ENCODE data around the gene B4GALNT4. TPM values are rescaled to one million over a fixed set of nuclear protein-coding genes. Genes with fewer than 3 reads are reported as not detected.

Gene B4GALNT4
- total RNA-seq, 3 donors from 2014 or later (not counting 1 experiment from before 2014, with no cell fraction given) = 0.66 to 1.5 (median 1.5) TPM

GRCh38 chr11:330307-330693 is 39.0 kb upstream of the B4GALNT4 start:
- H3K36me3 Mint-ChIP-seq = no peaks in the 10 kb centered on the region
- peak overlapping the region; percentile 78 to 88 for H3K27ac Mint-ChIP-seq

GRCh38 chr11:330694-331357 is 38.5 kb upstream of the B4GALNT4 start:
- H3K9me3 ChIP-seq (ENCODE audit: control insufficient read depth, insufficient read depth, low read length) = peaks cover 4% of the 10 kb centered on the region
- Mint-ChIP-seq H3K27me3 (ENCODE audit: low read depth in 2 of 2) (no peaks in the 10 kb centered on the region), H3K4me3 (peak overlapping the region; percentile 86), H3K36me3 (no peaks in the 10 kb centered on the region), H3K27ac (peak overlapping the region; percentile 78 to 88), H3K9me3 (no peaks in the 10 kb centered on the region), H3K4me1 (peaks cover 77 to 79% of the 10 kb centered on the region in 2 donors)
- ATAC-seq (peak in 2 of 3 donors; percentile 36 to 43), DNase-seq (peak; percentile 53 to 66)
- no peak for TF ChIP-seq CTCF (IDR thresholded peaks at IDR 0.05)
- H3K27me3 ChIP-seq (ENCODE audit: control insufficient read depth, insufficient read depth, low read length) = no peaks in the 10 kb centered on the region
- 34% methylated on average over 34 of the region's 34 CpGs for WGBS (ENCODE audit: insufficient coverage)
- intact Hi-C loops (cut with micrococcal nuclease) = no loop called here
- peaks cover 88% of the 10 kb centered on the region for H3K4me1 ChIP-seq (ENCODE audit: control insufficient read depth, insufficient read depth, low read length)
- no peaks in the 10 kb centered on the region for H3K36me3 ChIP-seq (ENCODE audit: control insufficient read depth, insufficient read depth, low read length)
- H3K27ac ChIP-seq (ENCODE audit: low read length) = peak overlapping the region; percentile 28
- H3K4me3 ChIP-seq (ENCODE audit: low read length) = peak overlapping the region; percentile 28

More at GRCh38 chr11:330307-330693, 39.0 kb upstream of the B4GALNT4 start:
- peak overlapping the region; percentile 86 for H3K4me3 Mint-ChIP-seq
- H3K9me3 ChIP-seq (ENCODE audit: control insufficient read depth, insufficient read depth, low read length) = peaks cover 4% of the 10 kb centered on the region
- H3K9me3 Mint-ChIP-seq = no peaks in the 10 kb centered on the region
- WGBS (ENCODE audit: insufficient coverage) = 50% methylated on average over 14 of the region's 14 CpGs
- H3K27me3 ChIP-seq (ENCODE audit: control insufficient read depth, insufficient read depth, low read length) = no peaks in the 10 kb centered on the region
- H3K4me1 Mint-ChIP-seq = peaks cover 72 to 77% of the 10 kb centered on the region in 2 donors
- DNase-seq (peak in 1 of 2 donors; percentile 30), ATAC-seq (peak in 2 of 3 donors; percentile 4 to 10)
- intact Hi-C loops (cut with micrococcal nuclease) = no loop called here
- no peak for TF ChIP-seq CTCF (IDR thresholded peaks at IDR 0.05)
- H3K27ac ChIP-seq (ENCODE audit: low read length) = peak overlapping the region; percentile 28
- no peak overlapping the region for H3K4me3 ChIP-seq (ENCODE audit: low read length)
- no peaks in the 10 kb centered on the region for H3K36me3 ChIP-seq (ENCODE audit: control insufficient read depth, insufficient read depth, low read length)
- no peaks in the 10 kb centered on the region for H3K27me3 Mint-ChIP-seq (ENCODE audit: low read depth in 2 of 2)
- peaks cover 87% of the 10 kb centered on the region for H3K4me1 ChIP-seq (ENCODE audit: control insufficient read depth, insufficient read depth, low read length)

- peaks cover 77 to 79% of the 10 kb centered on the region in 2 donors for H3K4me1 Mint-ChIP-seq
- peak in 1 of 2 donors; percentile 33 for DNase-seq
- 47% methylated on average over 19 of the region's 19 CpGs for WGBS (ENCODE audit: insufficient coverage)
- H3K9me3 ChIP-seq (ENCODE audit: control insufficient read depth, insufficient read depth, low read length) = peaks cover 4% of the 10 kb centered on the region
- peak overlapping the region; percentile 28 for H3K4me3 ChIP-seq (ENCODE audit: low read length)
- no peaks in the 10 kb centered on the region for H3K27me3 Mint-ChIP-seq (ENCODE audit: low read depth in 2 of 2)
- H3K4me1 ChIP-seq (ENCODE audit: control insufficient read depth, insufficient read depth, low read length) = peaks cover 88% of the 10 kb centered on the region
- peak overlapping the region; percentile 78 to 88 for H3K27ac Mint-ChIP-seq
- H3K27ac ChIP-seq (ENCODE audit: low read length) = peak overlapping the region; percentile 28
- no peaks in the 10 kb centered on the region for H3K27me3 ChIP-seq (ENCODE audit: control insufficient read depth, insufficient read depth, low read length)
- H3K36me3 Mint-ChIP-seq = no peaks in the 10 kb centered on the region
- H3K9me3 Mint-ChIP-seq = no peaks in the 10 kb centered on the region
- H3K4me3 Mint-ChIP-seq = peak overlapping the region; percentile 86
- H3K36me3 ChIP-seq (ENCODE audit: control insufficient read depth, insufficient read depth, low read length) = no peaks in the 10 kb centered on the region
- intact Hi-C loops (cut with micrococcal nuclease) = no loop called here
- TF ChIP-seq CTCF (IDR thresholded peaks at IDR 0.05) = no peak
- ATAC-seq = peak in 2 of 3 donors; percentile 13 to 19
Measured at GRCh38 chr11:331358-332060, 37.8 kb upstream of the B4GALNT4 start.
